ENCODE measurements around the gene LIMK1.

DNA sequence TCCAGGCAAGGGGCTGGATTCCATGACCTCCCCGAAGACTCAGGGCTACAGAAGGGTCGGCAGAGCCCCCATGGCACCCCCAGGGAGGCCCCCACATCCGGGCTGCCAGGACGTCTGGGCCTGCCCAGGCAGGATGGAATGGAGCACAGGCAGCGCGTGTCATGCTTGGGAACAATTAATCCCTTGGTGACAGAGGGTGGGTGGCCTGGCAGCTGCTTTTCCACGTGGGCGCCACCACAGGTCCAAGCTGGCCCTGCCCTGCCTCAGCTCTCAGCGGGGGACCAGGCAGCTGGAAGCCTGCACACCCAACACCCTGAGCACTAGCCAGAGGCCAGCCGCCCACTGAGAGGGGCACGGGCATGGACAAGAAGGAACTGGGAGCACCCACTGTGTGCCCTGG, 44.3 kb upstream of the LIMK1 start:
- TF ChIP-seq, protein P1, sequence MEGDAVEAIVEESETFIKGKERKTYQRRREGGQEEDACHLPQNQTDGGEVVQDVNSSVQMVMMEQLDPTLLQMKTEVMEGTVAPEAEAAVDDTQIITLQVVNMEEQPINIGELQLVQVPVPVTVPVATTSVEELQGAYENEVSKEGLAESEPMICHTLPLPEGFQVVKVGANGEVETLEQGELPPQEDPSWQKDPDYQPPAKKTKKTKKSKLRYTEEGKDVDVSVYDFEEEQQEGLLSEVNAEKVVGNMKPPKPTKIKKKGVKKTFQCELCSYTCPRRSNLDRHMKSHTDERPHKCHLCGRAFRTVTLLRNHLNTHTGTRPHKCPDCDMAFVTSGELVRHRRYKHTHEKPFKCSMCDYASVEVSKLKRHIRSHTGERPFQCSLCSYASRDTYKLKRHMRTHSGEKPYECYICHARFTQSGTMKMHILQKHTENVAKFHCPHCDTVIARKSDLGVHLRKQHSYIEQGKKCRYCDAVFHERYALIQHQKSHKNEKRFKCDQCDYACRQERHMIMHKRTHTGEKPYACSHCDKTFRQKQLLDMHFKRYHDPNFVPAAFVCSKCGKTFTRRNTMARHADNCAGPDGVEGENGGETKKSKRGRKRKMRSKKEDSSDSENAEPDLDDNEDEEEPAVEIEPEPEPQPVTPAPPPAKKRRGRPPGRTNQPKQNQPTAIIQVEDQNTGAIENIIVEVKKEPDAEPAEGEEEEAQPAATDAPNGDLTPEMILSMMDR (IDR thresholded peaks at IDR 0.05; ENCODE audit: low read length), result no peak
- TF ChIP-seq EZH2 (optimal IDR thresholded peaks at IDR 0.05; ENCODE audit: low read depth, low read length), result no peak
- TF ChIP-seq EZH2phosphoT487 (IDR thresholded peaks at IDR 0.05; ENCODE audit: low read length), result no peak
